Osteocyte (in vitro differentiated cells): Measurements from ENCODE around the gene DOK6. TPM values are rescaled to one million over a fixed set of nuclear protein-coding genes. Genes with fewer than 3 reads are reported as not detected.
"Not testable (repeated sequence)": the region's sequence is repeated elsewhere in the genome, so short reads cannot be mapped to it uniquely, and the experiment has no call there.

Source experiments
- DNase-seq: peaks from one replicate; pipeline ENCODE4 v3.0.0; 2021; ENCODE audit warnings: mixed read lengths; ENCODE audit not compliant: unreplicated experiment; ENCODE audit errors: extremely low spot score
- H3K27ac Mint-ChIP-seq: one replicate; pipeline ENCODE4 v1.8.0; 2021; ENCODE audit warnings: mild to moderate bottlenecking, mixed read lengths; ENCODE audit not compliant: unreplicated experiment
- H3K27me3 Mint-ChIP-seq: one replicate; pipeline ENCODE4 v1.8.0; 2021; ENCODE audit warnings: mixed read lengths; ENCODE audit not compliant: unreplicated experiment
- H3K36me3 Mint-ChIP-seq: one replicate; pipeline ENCODE4 v1.8.0; 2021; ENCODE audit warnings: mixed read lengths; ENCODE audit not compliant: unreplicated experiment
- H3K4me1 Mint-ChIP-seq: one replicate; pipeline ENCODE4 v1.8.0; 2021; ENCODE audit warnings: mixed read lengths; ENCODE audit not compliant: unreplicated experiment
- H3K4me3 Mint-ChIP-seq: one replicate; pipeline ENCODE4 v1.8.0; 2021; ENCODE audit warnings: mild to moderate bottlenecking, moderate library complexity, mixed read lengths; ENCODE audit not compliant: unreplicated experiment
- H3K9me3 Mint-ChIP-seq: one replicate; pipeline ENCODE4 v1.8.0; 2021; ENCODE audit warnings: mixed read lengths; ENCODE audit not compliant: unreplicated experiment
- CTCF ChIP-seq: fragments of 200-600 bp; sonication (generic); IDR thresholded peaks from 2 replicates; pipeline ENCODE4 v1.5.0; 2021; ENCODE audit warnings: antibody characterized with exemption, mild to moderate bottlenecking, moderate library complexity
- total RNA-seq: library from RNA; stranded (reverse); gene quantifications from 2 replicates; pipeline ENCODE4 v1.2.1, GENCODE V29; 2021

The DOK6 gene
- total RNA-seq, 1 donor from 2014 or later: 4.6 TPM

- Mint-ChIP-seq H3K27ac (no peak overlapping the region), H3K27me3 (peaks cover 13% of the 10 kb centered on the region), H3K4me3 (no peak overlapping the region), H3K36me3 (no peaks in the 10 kb centered on the region), H3K4me1 (no peaks in the 10 kb centered on the region), H3K9me3 (no peaks in the 10 kb centered on the region)
- TF ChIP-seq CTCF: no peak
- DNase-seq: no peak
Measured at GRCh38 chr18:69651243-69651642, 250.6 kb downstream of the DOK6 start.

DNA sequence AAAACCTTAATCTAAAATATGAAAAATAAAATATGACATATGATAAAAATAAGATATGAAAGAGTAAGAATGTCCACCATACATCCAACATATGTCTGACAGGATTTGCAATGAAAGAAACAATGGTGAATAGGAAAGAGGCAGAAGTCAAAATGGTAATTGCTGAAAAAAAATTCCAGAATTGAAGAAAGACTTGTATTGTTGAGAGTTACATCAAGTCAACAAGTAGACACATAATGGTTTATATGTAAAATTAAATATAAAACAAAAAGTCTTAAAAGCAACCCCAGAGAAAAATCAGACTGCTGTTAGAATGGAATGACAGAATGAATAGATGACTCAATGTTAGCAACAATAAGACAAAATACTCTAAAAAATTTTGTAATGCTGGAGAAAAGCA, 255.1 kb downstream of the DOK6 start:
- TF ChIP-seq CTCF: no peak
- no peak overlapping the region for H3K27ac Mint-ChIP-seq
- H3K36me3 Mint-ChIP-seq: no peaks in the 10 kb centered on the region
- peaks cover 19% of the 10 kb centered on the region for H3K27me3 Mint-ChIP-seq
- no peak for DNase-seq
- no peaks in the 10 kb centered on the region for H3K9me3 Mint-ChIP-seq
- no peak overlapping the region for H3K4me3 Mint-ChIP-seq
- H3K4me1 Mint-ChIP-seq: no peaks in the 10 kb centered on the region

GRCh38 chr18:69658103-69658502, 257.4 kb downstream of the DOK6 start:
- DNase-seq: no peak
- H3K36me3 Mint-ChIP-seq: no peaks in the 10 kb centered on the region
- H3K9me3 Mint-ChIP-seq: no peaks in the 10 kb centered on the region
- no peak overlapping the region for H3K27ac Mint-ChIP-seq
- H3K27me3 Mint-ChIP-seq: peaks cover 15% of the 10 kb centered on the region
- H3K4me3 Mint-ChIP-seq: no peak overlapping the region
- no peak for TF ChIP-seq CTCF
- H3K4me1 Mint-ChIP-seq: no peaks in the 10 kb centered on the region

- no peaks in the 10 kb centered on the region for H3K36me3 Mint-ChIP-seq
- no peak overlapping the region for H3K4me3 Mint-ChIP-seq
- no peak for DNase-seq
- H3K9me3 Mint-ChIP-seq: no peaks in the 10 kb centered on the region
- H3K27me3 Mint-ChIP-seq: peaks cover 11% of the 10 kb centered on the region
- H3K27ac Mint-ChIP-seq: no peak overlapping the region
- no peak for TF ChIP-seq CTCF
- H3K4me1 Mint-ChIP-seq: no peaks in the 10 kb centered on the region
Measured at GRCh38 chr18:69658685-69659084, 258.0 kb downstream of the DOK6 start.

GRCh38 chr18:69659142-69659651, 258.5 kb downstream of the DOK6 start:
- no peaks in the 10 kb centered on the region for H3K9me3 Mint-ChIP-seq
- no peaks in the 10 kb centered on the region for H3K36me3 Mint-ChIP-seq
- H3K4me3 Mint-ChIP-seq: no peak overlapping the region
- H3K4me1 Mint-ChIP-seq: no peaks in the 10 kb centered on the region
- no peak for TF ChIP-seq CTCF
- peaks cover 9% of the 10 kb centered on the region for H3K27me3 Mint-ChIP-seq
- no peak for DNase-seq
- H3K27ac Mint-ChIP-seq: no peak overlapping the region

DNA sequence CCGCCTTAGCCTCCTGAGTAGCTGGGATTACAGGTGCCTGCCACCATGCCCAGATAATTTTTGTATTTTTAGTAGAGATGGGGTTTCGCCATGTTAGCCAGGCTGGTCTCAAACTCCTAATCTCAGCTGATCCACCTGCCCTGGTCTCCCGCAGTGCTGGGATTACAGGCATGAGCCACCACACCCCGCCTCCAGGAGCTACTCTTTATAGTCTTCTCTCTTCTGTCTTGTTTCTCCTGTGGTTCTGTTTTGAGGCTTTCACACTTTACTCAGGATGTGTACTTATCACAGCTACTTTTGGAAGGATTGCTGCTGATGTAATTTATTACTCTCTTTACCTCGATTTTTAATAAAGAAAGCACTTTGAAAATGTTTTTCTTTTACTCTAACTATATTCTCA, 261.4 kb downstream of the DOK6 start:
- DNase-seq, H3K9me3 Mint-ChIP-seq, H3K4me3 Mint-ChIP-seq, H3K4me1 Mint-ChIP-seq, H3K36me3 Mint-ChIP-seq, H3K27ac Mint-ChIP-seq, H3K27me3 Mint-ChIP-seq: not testable (repeated sequence)
